CD4-positive, CD25-positive, alpha-beta regulatory T cell (primary cell): Measurements from ENCODE around the gene PTHLH. TPM values are rescaled to one million over a fixed set of nuclear protein-coding genes. Genes with fewer than 3 reads are reported as not detected.

ENCODE experiments used
- ATAC-seq, 2 donors: fragments of 150-1000 bp; cut with Tn5 transposase; one replicate each; pipeline ENCODE4 v1.10.0; 2021; ENCODE audit warnings: low read depth in 2 of 2, moderate number of reproducible peaks in 2 of 2, moderate library complexity in 1 of 2
- DNase-seq, 3 donors: peaks; one replicate each; pipeline versions ENCODE4 v3.0.0 to v3.0.0-alpha.2; 2012 to 2022; ENCODE audit warnings: mixed read lengths in 1 of 3
- H3K27ac ChIP-seq: one replicate; pipeline ENCODE4 v1.7.0; 2013; ENCODE audit warnings: mild to moderate bottlenecking, low read length; ENCODE audit not compliant: insufficient read depth, poor library complexity, severe bottlenecking
- H3K27me3 ChIP-seq: one replicate; pipeline ENCODE4 v1.7.0; 2013; ENCODE audit warnings: low read length; ENCODE audit not compliant: control insufficient read depth, insufficient read depth
- H3K36me3 ChIP-seq: one replicate; pipeline ENCODE4 v1.7.0; 2013; ENCODE audit warnings: mild to moderate bottlenecking, low read length, moderate library complexity; ENCODE audit not compliant: control insufficient read depth, insufficient read depth
- H3K4me1 ChIP-seq: 2 replicates; pipeline ENCODE4 v1.7.0; 2013; ENCODE audit warnings: mild to moderate bottlenecking, low read length; ENCODE audit not compliant: insufficient read depth, control insufficient read depth, poor library complexity, severe bottlenecking
- H3K4me3 ChIP-seq: one replicate; pipeline ENCODE4 v1.7.0; 2013; ENCODE audit warnings: low read depth, mild to moderate bottlenecking, low read length, moderate library complexity
- H3K9me3 ChIP-seq, 2 experiments: 1 replicate in 1 of 2; 2 replicates in 1 of 2; pipeline ENCODE4 v1.7.0; 2013; ENCODE audit warnings: low read length in 2 of 2, mild to moderate bottlenecking in 1 of 2, moderate library complexity in 1 of 2; ENCODE audit not compliant: control insufficient read depth in 2 of 2
- H3K27ac Mint-ChIP-seq, 3 donors: one replicate each; pipeline ENCODE4 v1.8.0; 2020 to 2022; ENCODE audit warnings: mild to moderate bottlenecking in 3 of 3, mixed read lengths in 3 of 3, moderate library complexity in 2 of 3
- H3K27me3 Mint-ChIP-seq: one replicate; pipeline ENCODE4 v1.8.0; 2022; ENCODE audit warnings: mild to moderate bottlenecking, mixed read lengths
- H3K36me3 Mint-ChIP-seq: one replicate; pipeline ENCODE4 v1.8.0; 2020; ENCODE audit warnings: mixed read lengths
- H3K4me1 Mint-ChIP-seq, 4 donors: one replicate each; pipeline ENCODE4 v1.8.0; 2020 to 2022; ENCODE audit warnings: mixed read lengths in 4 of 4, mild to moderate bottlenecking in 1 of 4
- H3K4me3 Mint-ChIP-seq, 4 donors: one replicate each; pipeline ENCODE4 v1.8.0; 2020 to 2022; ENCODE audit warnings: mild to moderate bottlenecking in 4 of 4, mixed read lengths in 4 of 4, moderate library complexity in 3 of 4
- H3K9me3 Mint-ChIP-seq, 7 donors: one replicate each; pipeline ENCODE4 v1.8.0; 2020 to 2022; ENCODE audit warnings: mixed read lengths in 7 of 7, mild to moderate bottlenecking in 3 of 7, moderate library complexity in 2 of 7
- polyA plus RNA-seq, 4 donors: library from polyadenylated mRNA; unstranded; fragments of 300-500 nt; fragmentation: Illumina TruSeq; gene quantifications; one replicate each; pipeline ENCODE4 v1.2.3, GENCODE V29; 2021
- total RNA-seq: library from RNA; stranded (reverse); gene quantifications from one replicate; pipeline ENCODE4 v1.2.3, GENCODE V29; 2022

PTHLH gene
- total and polyA plus RNA-seq, 5 donors from 2014 or later, result 0.15 TPM; not detected in 4

GRCh38 chr12:27974735-27975221 lies 2.2 kb upstream of the PTHLH start:
- ATAC-seq (no peak), DNase-seq (no peak)
- Mint-ChIP-seq H3K4me1 (peaks cover 2 to 30% (median 11%) of the 10 kb centered on the region in 4 donors), H3K27ac (no peak overlapping the region), H3K9me3 (peaks cover 0 to 4% (median 0%) of the 10 kb centered on the region in 7 donors), H3K27me3 (peaks cover 91% of the 10 kb centered on the region), H3K4me3 (no peak overlapping the region), H3K36me3 (peaks cover 2% of the 10 kb centered on the region)
- Histone ChIP-seq H3K27me3 (peaks cover 36% of the 10 kb centered on the region), H3K4me3 (no peak overlapping the region), H3K9me3 (no peaks in the 10 kb centered on the region), H3K4me1 (peaks cover 20% of the 10 kb centered on the region), H3K36me3 (no peaks in the 10 kb centered on the region), H3K27ac (no peak overlapping the region)

- Mint-ChIP-seq H3K9me3 (peaks cover 0 to 4% (median 0%) of the 10 kb centered on the region in 7 donors), H3K4me3 (peak overlapping the region in 1 of 4 donors; percentile 76), H3K4me1 (peaks cover 10 to 38% (median 20%) of the 10 kb centered on the region in 4 donors), H3K27me3 (peaks cover 95% of the 10 kb centered on the region), H3K27ac (no peak overlapping the region), H3K36me3 (peaks cover 2% of the 10 kb centered on the region)
- Histone ChIP-seq H3K4me1 (peaks cover 32% of the 10 kb centered on the region), H3K4me3 (no peak overlapping the region), H3K36me3 (no peaks in the 10 kb centered on the region), H3K9me3 (no peaks in the 10 kb centered on the region), H3K27ac (no peak overlapping the region), H3K27me3 (peaks cover 42% of the 10 kb centered on the region)
- ATAC-seq (no peak), DNase-seq (no peak)
These were observed 956 bp upstream of the PTHLH start for GRCh38 chr12:27973487-27973890.

DNA sequence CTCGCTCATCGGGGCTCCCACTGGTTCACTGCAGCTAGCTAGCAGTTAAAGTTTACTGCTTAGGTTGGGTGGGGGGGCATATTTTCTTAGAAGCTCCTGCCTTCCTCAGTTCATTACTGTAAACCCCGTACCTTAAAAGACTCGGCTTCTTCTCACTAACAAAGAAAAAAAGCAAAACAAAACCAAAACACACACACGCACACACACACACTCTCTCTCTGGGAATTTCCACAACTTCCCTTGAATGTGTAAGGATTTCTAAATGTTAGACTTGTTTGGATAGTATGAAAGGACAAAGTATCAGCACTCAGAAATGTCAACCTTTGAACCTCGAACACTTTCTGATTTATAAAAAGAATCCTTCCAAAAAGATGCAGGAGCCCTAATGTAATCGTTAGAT lies 927 bp downstream of the PTHLH start:
- peaks cover 2% of the 10 kb centered on the region for H3K36me3 Mint-ChIP-seq
- peak overlapping the region; percentile 45 to 54 (median 50) for H3K4me3 Mint-ChIP-seq
- peaks cover 0 to 3% (median 0%) of the 10 kb centered on the region in 7 donors for H3K9me3 Mint-ChIP-seq
- peaks cover 32% of the 10 kb centered on the region for H3K4me1 ChIP-seq
- peaks cover 94% of the 10 kb centered on the region for H3K27me3 Mint-ChIP-seq
- H3K4me3 ChIP-seq, result no peak overlapping the region
- no peak for DNase-seq
- H3K27ac Mint-ChIP-seq, result no peak overlapping the region
- ATAC-seq, result no peak
- H3K9me3 ChIP-seq, result no peaks in the 10 kb centered on the region
- no peak overlapping the region for H3K27ac ChIP-seq
- peaks cover 10 to 38% (median 24%) of the 10 kb centered on the region in 4 donors for H3K4me1 Mint-ChIP-seq
- H3K36me3 ChIP-seq, result no peaks in the 10 kb centered on the region
- peaks cover 50% of the 10 kb centered on the region for H3K27me3 ChIP-seq

DNA sequence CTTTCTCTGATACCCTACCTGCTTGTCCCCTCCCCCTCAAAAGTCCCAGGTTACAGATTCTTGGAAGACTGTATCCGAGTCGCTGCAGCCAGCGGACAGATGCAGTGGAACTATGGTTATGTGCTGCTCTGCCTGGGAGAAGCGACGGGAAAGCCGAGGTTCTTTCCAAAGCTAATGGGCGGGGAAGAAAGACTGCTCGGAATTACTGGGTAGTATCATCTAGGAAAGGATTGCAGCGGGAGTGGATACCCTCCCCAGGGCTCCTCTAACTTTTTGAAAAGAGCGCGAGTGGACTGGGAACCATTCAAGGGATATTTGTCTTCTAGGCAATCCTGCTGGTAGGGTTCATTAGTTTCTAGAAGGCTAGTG lies 1.4 kb downstream of the PTHLH start:
- Mint-ChIP-seq H3K4me3 (peak overlapping the region; percentile 45 to 86 (median 50)), H3K27me3 (peaks cover 92% of the 10 kb centered on the region), H3K4me1 (peaks cover 9 to 37% (median 24%) of the 10 kb centered on the region in 4 donors), H3K9me3 (peaks cover 0 to 3% (median 0%) of the 10 kb centered on the region in 7 donors), H3K27ac (no peak overlapping the region), H3K36me3 (peaks cover 2% of the 10 kb centered on the region)
- Histone ChIP-seq H3K27ac (no peak overlapping the region), H3K4me1 (peaks cover 32% of the 10 kb centered on the region), H3K4me3 (no peak overlapping the region), H3K27me3 (peaks cover 47% of the 10 kb centered on the region), H3K36me3 (no peaks in the 10 kb centered on the region), H3K9me3 (no peaks in the 10 kb centered on the region)
- ATAC-seq (no peak), DNase-seq (no peak)

GRCh38 chr12:27970401-27971120 lies 2.0 kb downstream of the PTHLH start:
- Mint-ChIP-seq H3K27me3 (peaks cover 92% of the 10 kb centered on the region), H3K9me3 (peaks cover 0 to 2% (median 0%) of the 10 kb centered on the region in 7 donors), H3K36me3 (peaks cover 2% of the 10 kb centered on the region), H3K4me1 (peaks cover 7 to 33% (median 23%) of the 10 kb centered on the region in 4 donors), H3K4me3 (peak overlapping the region; percentile 45 to 86 (median 50)), H3K27ac (no peak overlapping the region)
- peak in 1 of 2 donors; percentile 26 for ATAC-seq
- no peak overlapping the region for H3K27ac ChIP-seq
- no peak overlapping the region for H3K4me3 ChIP-seq
- H3K27me3 ChIP-seq, result peaks cover 45% of the 10 kb centered on the region
- DNase-seq, result no peak
- H3K4me1 ChIP-seq, result peaks cover 32% of the 10 kb centered on the region
- no peaks in the 10 kb centered on the region for H3K9me3 ChIP-seq
- H3K36me3 ChIP-seq, result no peaks in the 10 kb centered on the region

DNA sequence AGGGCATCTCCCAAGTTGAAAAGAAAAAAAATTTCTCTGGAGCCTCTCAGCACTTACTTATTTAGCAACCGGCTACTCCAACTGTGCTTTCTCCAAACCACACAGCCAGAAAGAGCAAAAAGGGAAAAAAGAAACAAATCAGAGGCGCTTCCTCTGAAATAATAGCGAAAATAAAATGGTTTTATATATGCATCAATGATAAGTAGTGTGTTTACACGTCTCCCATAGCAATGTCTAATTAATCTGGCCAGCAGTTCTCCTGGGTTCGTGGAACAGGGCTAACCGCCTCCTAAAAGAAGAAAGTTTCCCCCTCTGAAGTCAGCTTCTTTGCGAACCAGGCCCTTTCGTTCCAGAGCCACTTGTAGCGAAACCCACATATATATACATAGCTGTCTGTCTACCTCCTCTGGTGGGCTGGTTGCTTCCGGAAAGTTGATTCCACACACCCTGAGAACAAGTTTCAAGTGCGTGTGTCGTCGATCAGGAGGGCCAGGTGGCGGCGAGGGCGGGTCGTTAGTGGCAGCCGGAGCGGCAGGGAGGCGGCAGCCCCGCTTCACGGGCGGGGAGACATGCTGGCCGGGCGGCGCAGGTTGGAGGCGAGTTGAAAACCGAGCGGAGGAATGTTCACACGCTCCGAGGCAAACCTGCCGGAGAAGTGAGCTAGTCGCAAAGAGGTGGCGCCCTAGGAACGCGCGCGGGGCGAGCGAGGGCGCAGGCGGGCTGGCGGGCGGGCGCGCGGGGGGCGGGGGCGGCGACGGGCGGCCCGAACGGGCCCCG lies 2.7 kb downstream of the PTHLH start:
- peaks cover 45% of the 10 kb centered on the region for H3K27me3 ChIP-seq
- Mint-ChIP-seq H3K4me3 (peak overlapping the region; percentile 82 to 97 (median 88)), H3K27me3 (peaks cover 86% of the 10 kb centered on the region), H3K4me1 (peaks cover 7 to 33% (median 20%) of the 10 kb centered on the region in 4 donors), H3K9me3 (peaks cover 0 to 2% (median 0%) of the 10 kb centered on the region in 7 donors), H3K27ac (peak overlapping the region in 1 of 3 donors; percentile 31), H3K36me3 (peaks cover 2% of the 10 kb centered on the region)
- peak; percentile 51 to 65 for ATAC-seq
- H3K4me3 ChIP-seq, result peak overlapping the region; percentile 72
- no peaks in the 10 kb centered on the region for H3K36me3 ChIP-seq
- peaks cover 25% of the 10 kb centered on the region for H3K4me1 ChIP-seq
- no peak overlapping the region for H3K27ac ChIP-seq
- H3K9me3 ChIP-seq, result no peaks in the 10 kb centered on the region
- DNase-seq, result peak; percentile 5 to 69 (median 41)

- ATAC-seq (peak in 1 of 2 donors; percentile 20), DNase-seq (no peak)
- H3K36me3 Mint-ChIP-seq, result peaks cover 2% of the 10 kb centered on the region
- H3K27me3 ChIP-seq, result peaks cover 47% of the 10 kb centered on the region
- peaks cover 7 to 33% (median 20%) of the 10 kb centered on the region in 4 donors for H3K4me1 Mint-ChIP-seq
- H3K4me1 ChIP-seq, result peaks cover 25% of the 10 kb centered on the region
- H3K27ac Mint-ChIP-seq, result no peak overlapping the region
- H3K36me3 ChIP-seq, result no peaks in the 10 kb centered on the region
- peaks cover 0 to 2% (median 0%) of the 10 kb centered on the region in 7 donors for H3K9me3 Mint-ChIP-seq
- peaks cover 81% of the 10 kb centered on the region for H3K27me3 Mint-ChIP-seq
- peak overlapping the region; percentile 72 for H3K4me3 ChIP-seq
- H3K4me3 Mint-ChIP-seq, result peak overlapping the region; percentile 82 to 97 (median 88)
- no peak overlapping the region for H3K27ac ChIP-seq
- no peaks in the 10 kb centered on the region for H3K9me3 ChIP-seq
These were observed 3.4 kb downstream of the PTHLH start for GRCh38 chr12:27968972-27969623.
